OCI-LY3 (cell line): Measurements from ENCODE around the gene STMP1.

Experiments used
- EZH2phosphoT487 ChIP-seq: fragments of 200-600 bp; shearing (Covaris generic); IDR thresholded peaks from 2 replicates; pipeline ENCODE4 v1.6.1; 2018; ENCODE audit warnings: antibody characterized with exemption, mixed run types, low read depth
- TF ChIP-seq, protein P1 (sequence below): fragments of 200-600, 300-600 bp; sonication (generic); IDR thresholded peaks from 2 replicates; pipeline ENCODE4 v1.5.1; 2014; ENCODE audit warnings: antibody characterized with exemption, low read length, low read depth

DNA sequence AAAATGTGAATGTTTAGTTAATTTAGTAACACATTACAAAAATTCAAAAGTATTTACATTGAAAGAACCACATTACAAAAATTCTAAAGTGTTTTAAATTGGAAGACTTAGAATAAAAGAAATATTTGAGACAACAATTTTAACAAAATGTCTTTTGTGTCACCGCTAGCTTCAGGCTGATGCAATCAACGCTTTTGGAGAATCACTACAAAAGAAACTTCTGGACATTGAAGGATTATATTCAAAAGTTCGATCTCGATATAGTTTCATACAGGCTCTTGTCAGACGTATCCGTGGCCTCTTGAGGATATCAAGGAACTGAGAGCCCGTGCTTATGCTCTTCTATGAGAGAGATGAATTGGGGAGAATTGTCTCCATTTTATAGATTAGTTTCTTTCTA, 14.1 kb upstream of the STMP1 start:
- TF ChIP-seq, protein P1, sequence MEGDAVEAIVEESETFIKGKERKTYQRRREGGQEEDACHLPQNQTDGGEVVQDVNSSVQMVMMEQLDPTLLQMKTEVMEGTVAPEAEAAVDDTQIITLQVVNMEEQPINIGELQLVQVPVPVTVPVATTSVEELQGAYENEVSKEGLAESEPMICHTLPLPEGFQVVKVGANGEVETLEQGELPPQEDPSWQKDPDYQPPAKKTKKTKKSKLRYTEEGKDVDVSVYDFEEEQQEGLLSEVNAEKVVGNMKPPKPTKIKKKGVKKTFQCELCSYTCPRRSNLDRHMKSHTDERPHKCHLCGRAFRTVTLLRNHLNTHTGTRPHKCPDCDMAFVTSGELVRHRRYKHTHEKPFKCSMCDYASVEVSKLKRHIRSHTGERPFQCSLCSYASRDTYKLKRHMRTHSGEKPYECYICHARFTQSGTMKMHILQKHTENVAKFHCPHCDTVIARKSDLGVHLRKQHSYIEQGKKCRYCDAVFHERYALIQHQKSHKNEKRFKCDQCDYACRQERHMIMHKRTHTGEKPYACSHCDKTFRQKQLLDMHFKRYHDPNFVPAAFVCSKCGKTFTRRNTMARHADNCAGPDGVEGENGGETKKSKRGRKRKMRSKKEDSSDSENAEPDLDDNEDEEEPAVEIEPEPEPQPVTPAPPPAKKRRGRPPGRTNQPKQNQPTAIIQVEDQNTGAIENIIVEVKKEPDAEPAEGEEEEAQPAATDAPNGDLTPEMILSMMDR: no peak
- TF ChIP-seq EZH2phosphoT487: no peak
